Mesenchymal stem cell (in vitro differentiated cells and primary cell): Measurements from ENCODE around the gene AADAT.
"Not testable (repeated sequence)": the region's sequence is repeated elsewhere in the genome, so short reads cannot be mapped to it uniquely, and the experiment has no call there.

ENCODE experiments used
- DNase-seq: peaks from one replicate; pipeline ENCODE4 v3.0.0-alpha.2; 2013
- H2AFZ ChIP-seq: one replicate; pipeline ENCODE4 v1.6.1; 2013; ENCODE audit warnings: low read depth, mild to moderate bottlenecking, control low read depth, inconsistent platforms, low read length, moderate library complexity
- H2AK5ac ChIP-seq: 2 replicates; pipeline ENCODE4 v1.6.1; 2013; ENCODE audit warnings: low read length, moderate library complexity, mild to moderate bottlenecking, inconsistent platforms; ENCODE audit not compliant: severe bottlenecking
- H2BK120ac ChIP-seq: one replicate; pipeline ENCODE4 v1.6.1; 2013; ENCODE audit warnings: low read depth, mild to moderate bottlenecking, inconsistent platforms, low read length, moderate library complexity
- H2BK12ac ChIP-seq, 2 experiments: one replicate each; pipeline ENCODE4 v1.6.1; 2013; ENCODE audit warnings: inconsistent platforms in 2 of 2, low read length in 2 of 2, mild to moderate bottlenecking in 2 of 2, moderate library complexity in 2 of 2, control low read depth in 1 of 2
- H2BK15ac ChIP-seq: one replicate; pipeline ENCODE4 v1.6.1; 2013; ENCODE audit warnings: mild to moderate bottlenecking, low read depth, inconsistent platforms; ENCODE audit not compliant: poor library complexity, severe bottlenecking
- H2BK5ac ChIP-seq: 2 replicates; pipeline ENCODE4 v1.6.1; 2013; ENCODE audit warnings: low read depth, mild to moderate bottlenecking, low read length, control low read depth, inconsistent platforms; ENCODE audit not compliant: poor library complexity, severe bottlenecking
- H3K14ac ChIP-seq, 2 experiments: one replicate each; pipeline ENCODE4 v1.6.1; 2013; ENCODE audit warnings: inconsistent platforms in 2 of 2, low read length in 2 of 2, control low read depth in 1 of 2, mild to moderate bottlenecking in 1 of 2, moderate library complexity in 1 of 2
- H3K18ac ChIP-seq, 2 experiments: one replicate each; pipeline ENCODE4 v1.6.1; 2013; ENCODE audit warnings: inconsistent platforms in 2 of 2, low read length in 2 of 2, control low read depth in 1 of 2, low read depth in 1 of 2, mild to moderate bottlenecking in 1 of 2
- H3K23ac ChIP-seq, 2 experiments: one replicate each; pipeline ENCODE4 v1.6.1; 2013; ENCODE audit warnings: inconsistent platforms in 2 of 2, low read length in 2 of 2, mild to moderate bottlenecking in 2 of 2, moderate library complexity in 2 of 2, control low read depth in 1 of 2
- H3K27ac ChIP-seq: 2 replicates; pipeline ENCODE4 v1.5.1; 2013; ENCODE audit warnings: mild to moderate bottlenecking, moderate library complexity, low read length, control low read depth, inconsistent platforms; ENCODE audit not compliant: poor library complexity, severe bottlenecking
- H3K27me3 ChIP-seq, 2 experiments: 2 replicates each; pipeline versions ENCODE4 v1.6.1 to v1.7.0; 2013; ENCODE audit warnings: low read length in 2 of 2, mild to moderate bottlenecking in 2 of 2, moderate library complexity in 2 of 2, control low read depth in 1 of 2, inconsistent platforms in 1 of 2; ENCODE audit not compliant: control insufficient read depth in 1 of 2, insufficient read depth in 1 of 2
- H3K36me3 ChIP-seq, 2 experiments: 2 replicates each; pipeline versions ENCODE4 v1.6.1 to v1.7.0; 2013; ENCODE audit warnings: low read length in 2 of 2, control low read depth in 1 of 2, inconsistent platforms in 1 of 2, low read depth in 1 of 2, mild to moderate bottlenecking in 1 of 2; ENCODE audit not compliant: insufficient read depth in 2 of 2, control insufficient read depth in 1 of 2
- H3K4ac ChIP-seq, 2 experiments: one replicate each; pipeline ENCODE4 v1.6.1; 2013; ENCODE audit warnings: inconsistent platforms in 2 of 2, low read length in 2 of 2, mild to moderate bottlenecking in 2 of 2, moderate library complexity in 2 of 2, control low read depth in 1 of 2, low read depth in 1 of 2
- H3K4me1 ChIP-seq: 2 replicates; pipeline ENCODE4 v1.6.1; 2013; ENCODE audit warnings: low read depth, low read length, control low read depth; ENCODE audit not compliant: control insufficient read depth, insufficient read depth
- H3K4me2 ChIP-seq: 2 replicates; pipeline ENCODE4 v1.6.1; 2013; ENCODE audit warnings: low read length, mild to moderate bottlenecking, inconsistent platforms; ENCODE audit not compliant: poor library complexity, severe bottlenecking
- H3K4me3 ChIP-seq, 2 experiments: 2 replicates each; pipeline versions ENCODE4 v1.5.1 to v1.7.0; 2013; ENCODE audit warnings: low read length in 2 of 2, mild to moderate bottlenecking in 2 of 2, control low read depth in 1 of 2, low read depth in 1 of 2; ENCODE audit not compliant: insufficient read depth in 1 of 2
- H3K79me1 ChIP-seq: replicated peaks from 2 replicates; pipeline ENCODE4 v1.6.1; 2013; ENCODE audit warnings: mild to moderate bottlenecking, control low read depth, low read length, inconsistent platforms; ENCODE audit not compliant: poor library complexity, severe bottlenecking
- H3K9ac ChIP-seq: 2 replicates; pipeline ENCODE4 v1.7.0; 2013; ENCODE audit warnings: mild to moderate bottlenecking, low read length, moderate library complexity
- H3K9me3 ChIP-seq: 2 replicates; pipeline ENCODE4 v1.7.0; 2013; ENCODE audit warnings: mild to moderate bottlenecking, low read length; ENCODE audit not compliant: control insufficient read depth
- H4K8ac ChIP-seq: one replicate; pipeline ENCODE4 v1.6.1; 2013; ENCODE audit warnings: inconsistent platforms, mild to moderate bottlenecking, low read length, moderate library complexity
- H4K91ac ChIP-seq: one replicate; pipeline ENCODE4 v1.6.1; 2013; ENCODE audit warnings: mild to moderate bottlenecking, low read length, inconsistent platforms
- WGBS: methylation state at CpG from one replicate; pipeline ENCODE4 v1.1.7; 2013; ENCODE audit warnings: mixed read lengths; 5-methylcytosine and 5-hydroxymethylcytosine counted together

The AADAT gene

GRCh38 chr4:170102426-170102825, 12.7 kb upstream of the AADAT start:
- Histone ChIP-seq H2BK120ac (no peak overlapping the region), H3K27ac (no peak overlapping the region), H3K23ac (no peak overlapping the region), H3K4me2 (no peak overlapping the region), H3K14ac (peak overlapping the region in 1 of 2 experiments; percentile 22), H3K4ac (no peak overlapping the region), H3K4me3 (no peak overlapping the region), H4K8ac (no peak overlapping the region), H2BK12ac (no peak overlapping the region), H3K18ac (no peak overlapping the region), H2BK5ac (no peak overlapping the region), H3K4me1 (no peaks in the 10 kb centered on the region), H3K9ac (no peak overlapping the region), H2BK15ac (no peak overlapping the region), H3K27me3 (no peaks in the 10 kb centered on the region), H2AK5ac (no peak overlapping the region), H4K91ac (no peak overlapping the region), H3K79me1 (no peaks in the 10 kb centered on the region), H2AFZ (no peak overlapping the region), H3K36me3 (no peaks in the 10 kb centered on the region), H3K9me3 (no peaks in the 10 kb centered on the region)
- WGBS: 93% methylated on average over 1 of the region's 1 CpG
- no peak for DNase-seq

DNA sequence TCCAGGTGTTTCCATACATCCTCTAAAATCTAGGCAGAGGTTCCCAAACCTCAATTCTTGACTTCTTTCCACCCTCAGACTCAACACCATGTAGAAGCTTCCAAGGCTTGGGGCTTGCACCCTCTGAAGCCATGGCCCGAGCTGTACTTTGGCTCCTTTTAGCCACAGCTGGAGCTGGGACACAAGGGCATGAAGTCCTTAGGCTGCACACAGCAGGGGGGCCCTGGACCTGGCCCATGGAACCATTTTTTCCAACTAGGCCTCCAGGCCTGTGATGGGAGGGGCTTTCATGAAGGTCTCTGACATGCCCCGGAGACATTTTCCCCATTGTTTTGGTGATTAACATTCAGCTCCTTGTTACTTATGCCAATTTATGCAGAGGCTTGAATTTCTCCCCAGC, 8.4 kb upstream of the AADAT start:
- not testable (repeated sequence) for H2AK5ac ChIP-seq, H2AFZ ChIP-seq, H4K8ac ChIP-seq, H2BK15ac ChIP-seq, H3K18ac ChIP-seq, H2BK5ac ChIP-seq, H3K27me3 ChIP-seq, H3K4ac ChIP-seq, H3K14ac ChIP-seq, H3K9ac ChIP-seq, H3K27ac ChIP-seq, H3K9me3 ChIP-seq, H3K4me1 ChIP-seq, H4K91ac ChIP-seq, DNase-seq, H2BK120ac ChIP-seq, H3K4me3 ChIP-seq, H3K4me2 ChIP-seq, H3K36me3 ChIP-seq, H3K79me1 ChIP-seq, H3K23ac ChIP-seq, H2BK12ac ChIP-seq
- 86% methylated on average over 2 of the region's 2 CpGs for WGBS

DNA sequence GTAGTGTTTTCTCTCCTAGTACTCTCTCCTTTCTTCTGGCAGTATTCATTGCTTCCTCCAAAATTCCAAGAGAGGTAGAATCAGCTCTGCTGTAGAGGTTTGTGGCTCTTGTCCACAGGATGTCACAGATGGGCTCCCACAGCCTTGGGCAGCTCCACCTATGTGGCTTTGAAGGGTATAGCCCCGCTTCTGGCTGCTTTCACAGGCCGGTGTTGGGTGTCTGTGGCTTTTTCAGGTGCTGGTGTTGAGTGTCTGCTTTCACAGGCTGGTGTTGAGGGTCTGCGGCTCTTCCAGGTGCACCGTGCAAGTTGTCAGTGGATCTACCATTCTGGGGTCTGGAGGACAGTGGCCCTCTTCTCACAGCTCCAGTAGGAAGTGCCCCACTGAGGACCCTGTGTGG, 7.9 kb upstream of the AADAT start:
- H2BK12ac ChIP-seq: no peak overlapping the region
- no peaks in the 10 kb centered on the region for H3K4me1 ChIP-seq
- H3K4ac ChIP-seq: no peak overlapping the region
- no peak overlapping the region for H3K9ac ChIP-seq
- no peaks in the 10 kb centered on the region for H3K27me3 ChIP-seq
- no peak overlapping the region for H2BK15ac ChIP-seq
- no peaks in the 10 kb centered on the region for H3K79me1 ChIP-seq
- H3K27ac ChIP-seq: no peak overlapping the region
- H4K8ac ChIP-seq: no peak overlapping the region
- no peak overlapping the region for H2BK120ac ChIP-seq
- no peak overlapping the region for H4K91ac ChIP-seq
- DNase-seq: no peak
- no peak overlapping the region for H2BK5ac ChIP-seq
- no peak overlapping the region for H3K23ac ChIP-seq
- no peak overlapping the region for H3K18ac ChIP-seq
- H3K9me3 ChIP-seq: no peaks in the 10 kb centered on the region
- no peak overlapping the region for H3K4me2 ChIP-seq
- WGBS: 85% methylated on average over 4 of the region's 4 CpGs
- no peak overlapping the region for H3K14ac ChIP-seq
- H3K36me3 ChIP-seq: no peaks in the 10 kb centered on the region
- no peak overlapping the region for H2AFZ ChIP-seq
- no peak overlapping the region for H2AK5ac ChIP-seq
- no peak overlapping the region for H3K4me3 ChIP-seq

DNA sequence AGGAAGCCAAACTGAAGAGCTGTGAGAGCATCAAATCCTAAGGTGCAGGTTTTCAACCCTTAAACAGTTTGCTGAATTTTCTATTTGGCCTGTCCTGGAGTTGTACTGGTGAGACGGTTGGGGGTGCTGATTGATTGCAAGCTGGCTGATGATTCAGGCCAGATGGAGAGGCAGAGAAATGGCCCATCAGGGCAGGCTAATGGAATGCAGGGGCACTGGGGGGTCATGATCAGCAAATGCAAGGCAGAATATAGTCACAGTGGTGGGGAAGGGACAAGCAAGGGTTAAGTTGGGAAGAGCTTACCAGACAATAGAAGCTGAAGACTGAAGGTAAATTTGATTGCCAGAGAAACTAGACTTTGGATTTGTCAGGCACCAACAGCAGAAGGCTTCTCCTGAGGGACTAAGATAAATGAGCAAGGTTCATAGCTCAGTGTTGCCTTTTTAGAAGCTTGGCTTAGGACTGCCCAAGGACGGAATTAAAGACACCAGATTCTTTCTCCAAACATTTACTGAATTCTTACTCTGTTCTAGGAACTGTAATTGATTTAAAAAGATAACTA, 4.3 kb upstream of the AADAT start:
- no peak overlapping the region for H3K18ac ChIP-seq
- H4K91ac ChIP-seq: no peak overlapping the region
- H4K8ac ChIP-seq: peak overlapping the region; percentile 37
- no peak for DNase-seq
- no peak overlapping the region for H2BK12ac ChIP-seq
- no peak overlapping the region for H3K27ac ChIP-seq
- 53% methylated on average over 1 of the region's 2 CpGs for WGBS
- no peak overlapping the region for H3K4me2 ChIP-seq
- no peak overlapping the region for H2BK120ac ChIP-seq
- H2AK5ac ChIP-seq: no peak overlapping the region
- H2BK15ac ChIP-seq: no peak overlapping the region
- no peak overlapping the region for H3K23ac ChIP-seq
- H2AFZ ChIP-seq: no peak overlapping the region
- no peak overlapping the region for H3K9ac ChIP-seq
- no peak overlapping the region for H3K4me3 ChIP-seq
- H3K9me3 ChIP-seq: no peaks in the 10 kb centered on the region
- H3K36me3 ChIP-seq: no peaks in the 10 kb centered on the region
- no peak overlapping the region for H2BK5ac ChIP-seq
- H3K14ac ChIP-seq: peak overlapping the region in 1 of 2 experiments; percentile 84
- H3K79me1 ChIP-seq: no peaks in the 10 kb centered on the region
- H3K4ac ChIP-seq: no peak overlapping the region
- peaks cover 5% of the 10 kb centered on the region for H3K4me1 ChIP-seq
- no peaks in the 10 kb centered on the region for H3K27me3 ChIP-seq
